ENCODE results near the gene CCS. TPM values are rescaled to one million over a fixed set of nuclear protein-coding genes. Genes with fewer than 3 reads are reported as not detected.
A peak's percentile ranks its signal among the peaks of the same experiment; 100 is the strongest.

Gene CCS
- total and polyA plus RNA-seq, 9 of the 15 experiments (the other 6 are each of a cell fraction or from before 2014, with no cell fraction given), result 1.1 to 46.6 (median 26.8) TPM

DNA sequence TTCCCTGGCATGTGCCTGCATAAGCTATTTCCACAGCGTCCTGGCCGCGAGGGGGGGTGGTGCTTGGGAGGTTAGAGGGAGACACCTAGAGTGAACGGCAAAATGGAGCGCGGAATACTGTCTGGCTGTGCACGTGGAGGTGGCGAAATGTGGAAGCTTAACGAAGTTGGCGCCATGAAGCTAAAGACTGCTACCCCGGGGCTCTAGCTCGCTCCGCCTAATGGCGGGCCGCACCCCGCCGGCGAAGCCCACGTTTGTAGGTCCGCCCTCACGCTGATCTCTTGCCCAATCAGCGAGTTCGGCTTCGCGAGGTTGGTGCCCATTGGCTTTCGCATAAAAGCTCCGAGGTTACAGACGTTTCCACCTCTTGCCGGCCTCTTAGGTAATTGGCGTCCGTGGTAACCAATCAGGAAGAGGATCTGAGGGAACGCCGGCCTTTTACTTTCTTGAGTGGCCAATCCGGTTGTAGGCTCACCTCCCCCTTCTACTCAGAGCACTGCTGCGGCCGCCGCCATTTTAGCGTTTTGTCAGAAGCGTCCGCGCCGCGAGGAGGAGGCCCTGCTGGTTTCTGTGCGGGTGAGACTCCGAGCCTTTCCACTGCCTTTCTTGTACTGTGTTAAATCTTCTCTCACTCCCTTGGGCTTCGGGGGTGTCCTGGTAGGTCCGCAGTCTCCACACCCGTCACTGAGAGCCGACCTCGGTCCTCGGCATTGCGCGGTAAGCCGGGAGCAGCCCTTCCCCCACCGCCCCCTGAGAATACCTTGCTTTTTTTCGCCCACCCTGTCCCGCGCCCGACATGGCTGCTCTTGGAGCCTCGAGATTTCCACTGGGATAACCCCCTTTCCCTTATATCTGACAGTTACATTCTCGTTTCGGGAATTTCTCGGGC, 45.4 kb downstream of the CCS start, which contains the start of gene RBM4 (continued):
- TF ChIP-seq, protein P1, sequence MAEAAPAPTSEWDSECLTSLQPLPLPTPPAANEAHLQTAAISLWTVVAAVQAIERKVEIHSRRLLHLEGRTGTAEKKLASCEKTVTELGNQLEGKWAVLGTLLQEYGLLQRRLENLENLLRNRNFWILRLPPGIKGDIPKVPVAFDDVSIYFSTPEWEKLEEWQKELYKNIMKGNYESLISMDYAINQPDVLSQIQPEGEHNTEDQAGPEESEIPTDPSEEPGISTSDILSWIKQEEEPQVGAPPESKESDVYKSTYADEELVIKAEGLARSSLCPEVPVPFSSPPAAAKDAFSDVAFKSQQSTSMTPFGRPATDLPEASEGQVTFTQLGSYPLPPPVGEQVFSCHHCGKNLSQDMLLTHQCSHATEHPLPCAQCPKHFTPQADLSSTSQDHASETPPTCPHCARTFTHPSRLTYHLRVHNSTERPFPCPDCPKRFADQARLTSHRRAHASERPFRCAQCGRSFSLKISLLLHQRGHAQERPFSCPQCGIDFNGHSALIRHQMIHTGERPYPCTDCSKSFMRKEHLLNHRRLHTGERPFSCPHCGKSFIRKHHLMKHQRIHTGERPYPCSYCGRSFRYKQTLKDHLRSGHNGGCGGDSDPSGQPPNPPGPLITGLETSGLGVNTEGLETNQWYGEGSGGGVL (CRISPR knock-in tag; IDR thresholded peaks at IDR 0.05), result no peak
- TF ChIP-seq MTA2 (IDR thresholded peaks at IDR 0.05; ENCODE audit: low read depth) (no peak), JUND (IDR thresholded peaks at IDR 0.05; ENCODE audit: borderline replicate concordance, low read depth, low read length) (peak; percentile 34; the same call in 1 of the 2 replicates), JUND (tag; IDR thresholded peaks at IDR 0.05; ENCODE audit: borderline replicate concordance, low read depth, low read length) (0 out of 3 replicates have a peak, but pooled peaks have one; percentile 9), SOX6 (IDR thresholded peaks at IDR 0.05) (0 out of 2 replicates have a peak, but pooled peaks have one; percentile 6), YY1 (IDR thresholded peaks at IDR 0.05; ENCODE audit: borderline replicate concordance in 1 of 3, control insufficient read depth in 1 of 3, extremely low read depth in 1 of 3, insufficient read depth in 3 of 3, insufficient read length in 1 of 3, insufficient replicate concordance in 2 of 3, low read depth in 1 of 3, low read length in 2 of 3) (peak; percentile 73 to 95 (median 91)), ZNF41 (CRISPR knock-in tag; conservative IDR thresholded peaks at IDR 0.05) (no peak), ZNF766 (CRISPR knock-in tag; conservative IDR thresholded peaks at IDR 0.05) (no peak; the same call in 1 of the 2 replicates), ASH1L (IDR thresholded peaks at IDR 0.05; ENCODE audit: borderline replicate concordance, low read depth, partially characterized antibody) (peak; percentile 93), ZNF347 (CRISPR knock-in tag; IDR thresholded peaks at IDR 0.05; ENCODE audit: low read depth) (no peak), ZFP36 (IDR thresholded peaks at IDR 0.05; ENCODE audit: low read depth, low read length, partially characterized antibody) (no peak), ZSCAN29 (IDR thresholded peaks at IDR 0.05) (no peak)
- TF ChIP-seq, protein P2, sequence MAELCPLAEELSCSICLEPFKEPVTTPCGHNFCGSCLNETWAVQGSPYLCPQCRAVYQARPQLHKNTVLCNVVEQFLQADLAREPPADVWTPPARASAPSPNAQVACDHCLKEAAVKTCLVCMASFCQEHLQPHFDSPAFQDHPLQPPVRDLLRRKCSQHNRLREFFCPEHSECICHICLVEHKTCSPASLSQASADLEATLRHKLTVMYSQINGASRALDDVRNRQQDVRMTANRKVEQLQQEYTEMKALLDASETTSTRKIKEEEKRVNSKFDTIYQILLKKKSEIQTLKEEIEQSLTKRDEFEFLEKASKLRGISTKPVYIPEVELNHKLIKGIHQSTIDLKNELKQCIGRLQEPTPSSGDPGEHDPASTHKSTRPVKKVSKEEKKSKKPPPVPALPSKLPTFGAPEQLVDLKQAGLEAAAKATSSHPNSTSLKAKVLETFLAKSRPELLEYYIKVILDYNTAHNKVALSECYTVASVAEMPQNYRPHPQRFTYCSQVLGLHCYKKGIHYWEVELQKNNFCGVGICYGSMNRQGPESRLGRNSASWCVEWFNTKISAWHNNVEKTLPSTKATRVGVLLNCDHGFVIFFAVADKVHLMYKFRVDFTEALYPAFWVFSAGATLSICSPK (IDR thresholded peaks at IDR 0.05; ENCODE audit: borderline replicate concordance), result 0 out of 2 replicates have a peak, but pooled peaks have one; percentile 26
- TF ChIP-seq, protein P3, sequence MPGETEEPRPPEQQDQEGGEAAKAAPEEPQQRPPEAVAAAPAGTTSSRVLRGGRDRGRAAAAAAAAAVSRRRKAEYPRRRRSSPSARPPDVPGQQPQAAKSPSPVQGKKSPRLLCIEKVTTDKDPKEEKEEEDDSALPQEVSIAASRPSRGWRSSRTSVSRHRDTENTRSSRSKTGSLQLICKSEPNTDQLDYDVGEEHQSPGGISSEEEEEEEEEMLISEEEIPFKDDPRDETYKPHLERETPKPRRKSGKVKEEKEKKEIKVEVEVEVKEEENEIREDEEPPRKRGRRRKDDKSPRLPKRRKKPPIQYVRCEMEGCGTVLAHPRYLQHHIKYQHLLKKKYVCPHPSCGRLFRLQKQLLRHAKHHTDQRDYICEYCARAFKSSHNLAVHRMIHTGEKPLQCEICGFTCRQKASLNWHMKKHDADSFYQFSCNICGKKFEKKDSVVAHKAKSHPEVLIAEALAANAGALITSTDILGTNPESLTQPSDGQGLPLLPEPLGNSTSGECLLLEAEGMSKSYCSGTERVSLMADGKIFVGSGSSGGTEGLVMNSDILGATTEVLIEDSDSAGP (CRISPR knock-in tag; IDR thresholded peaks at IDR 0.05), result no peak
- TF ChIP-seq, protein P4, sequence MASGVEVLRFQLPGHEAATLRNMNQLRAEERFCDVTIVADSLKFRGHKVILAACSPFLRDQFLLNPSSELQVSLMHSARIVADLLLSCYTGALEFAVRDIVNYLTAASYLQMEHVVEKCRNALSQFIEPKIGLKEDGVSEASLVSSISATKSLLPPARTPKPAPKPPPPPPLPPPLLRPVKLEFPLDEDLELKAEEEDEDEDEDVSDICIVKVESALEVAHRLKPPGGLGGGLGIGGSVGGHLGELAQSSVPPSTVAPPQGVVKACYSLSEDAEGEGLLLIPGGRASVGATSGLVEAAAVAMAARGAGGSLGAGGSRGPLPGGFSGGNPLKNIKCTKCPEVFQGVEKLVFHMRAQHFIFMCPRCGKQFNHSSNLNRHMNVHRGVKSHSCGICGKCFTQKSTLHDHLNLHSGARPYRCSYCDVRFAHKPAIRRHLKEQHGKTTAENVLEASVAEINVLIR (CRISPR knock-in tag; IDR thresholded peaks at IDR 0.05), result no peak
- TF ChIP-seq, protein P5, sequence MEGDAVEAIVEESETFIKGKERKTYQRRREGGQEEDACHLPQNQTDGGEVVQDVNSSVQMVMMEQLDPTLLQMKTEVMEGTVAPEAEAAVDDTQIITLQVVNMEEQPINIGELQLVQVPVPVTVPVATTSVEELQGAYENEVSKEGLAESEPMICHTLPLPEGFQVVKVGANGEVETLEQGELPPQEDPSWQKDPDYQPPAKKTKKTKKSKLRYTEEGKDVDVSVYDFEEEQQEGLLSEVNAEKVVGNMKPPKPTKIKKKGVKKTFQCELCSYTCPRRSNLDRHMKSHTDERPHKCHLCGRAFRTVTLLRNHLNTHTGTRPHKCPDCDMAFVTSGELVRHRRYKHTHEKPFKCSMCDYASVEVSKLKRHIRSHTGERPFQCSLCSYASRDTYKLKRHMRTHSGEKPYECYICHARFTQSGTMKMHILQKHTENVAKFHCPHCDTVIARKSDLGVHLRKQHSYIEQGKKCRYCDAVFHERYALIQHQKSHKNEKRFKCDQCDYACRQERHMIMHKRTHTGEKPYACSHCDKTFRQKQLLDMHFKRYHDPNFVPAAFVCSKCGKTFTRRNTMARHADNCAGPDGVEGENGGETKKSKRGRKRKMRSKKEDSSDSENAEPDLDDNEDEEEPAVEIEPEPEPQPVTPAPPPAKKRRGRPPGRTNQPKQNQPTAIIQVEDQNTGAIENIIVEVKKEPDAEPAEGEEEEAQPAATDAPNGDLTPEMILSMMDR (IDR thresholded peaks at IDR 0.05 in 2 of 3, conservative IDR thresholded peaks at IDR 0.05 in 1 of 3; ENCODE audit: insufficient read depth in 2 of 3, low read depth in 1 of 3, low read length in 3 of 3), result peak in 1 of 3 experiments; percentile 28; a peak in 1 of 6 replicates
